ENCODE measurements around the gene ATF6B.

The ATF6B gene

DNA sequence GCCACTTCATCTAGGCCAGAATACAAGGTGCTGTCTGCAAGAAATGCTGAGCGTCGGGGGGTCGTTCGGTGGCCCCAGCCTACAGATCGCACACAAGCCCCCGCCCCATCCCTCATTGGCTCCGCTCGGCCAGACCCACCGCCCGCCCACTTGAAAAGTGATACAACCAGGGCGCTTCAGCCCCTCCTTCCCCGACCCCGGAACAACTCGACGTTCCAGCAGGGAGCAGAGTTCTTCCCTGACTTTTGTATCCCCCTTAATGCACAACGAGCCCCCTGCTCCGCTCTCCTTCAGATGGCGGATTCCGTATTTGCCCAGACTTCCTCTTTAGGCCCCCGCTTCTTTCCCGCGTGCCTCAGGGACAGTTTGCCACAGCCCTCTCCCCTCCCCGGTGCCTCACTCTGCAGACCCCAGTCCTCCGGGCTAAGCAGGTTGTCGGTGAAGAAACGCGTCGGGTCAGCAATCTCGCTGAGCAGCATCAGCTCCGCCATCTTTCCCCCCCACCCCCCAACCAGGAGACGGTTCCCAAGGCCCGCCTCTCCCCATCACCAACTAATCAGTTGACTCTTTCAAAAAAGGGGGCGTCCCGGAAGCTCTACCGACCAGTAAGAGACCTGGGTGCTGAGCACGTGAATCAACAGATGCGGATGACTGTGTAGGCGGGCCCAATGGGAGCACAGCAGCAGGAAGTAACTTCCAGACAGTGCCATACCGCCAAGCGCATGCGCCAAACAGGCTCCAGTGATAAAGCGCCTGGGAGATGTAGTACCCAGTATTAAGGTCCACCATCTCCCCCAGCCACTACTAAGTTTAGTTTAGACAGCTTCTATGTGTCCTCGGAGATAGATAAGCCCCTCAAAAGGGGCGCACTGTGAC is at the start of gene ATF6B:
Gene ATF6B, minus strand, starts transcription at position 530 of the 876 bp plus-strand sequence. Its CDS starts 39 bp downstream, at position 491.
- DNase-seq (ENCODE audit: low spot score), result peak; percentile 100

DNA sequence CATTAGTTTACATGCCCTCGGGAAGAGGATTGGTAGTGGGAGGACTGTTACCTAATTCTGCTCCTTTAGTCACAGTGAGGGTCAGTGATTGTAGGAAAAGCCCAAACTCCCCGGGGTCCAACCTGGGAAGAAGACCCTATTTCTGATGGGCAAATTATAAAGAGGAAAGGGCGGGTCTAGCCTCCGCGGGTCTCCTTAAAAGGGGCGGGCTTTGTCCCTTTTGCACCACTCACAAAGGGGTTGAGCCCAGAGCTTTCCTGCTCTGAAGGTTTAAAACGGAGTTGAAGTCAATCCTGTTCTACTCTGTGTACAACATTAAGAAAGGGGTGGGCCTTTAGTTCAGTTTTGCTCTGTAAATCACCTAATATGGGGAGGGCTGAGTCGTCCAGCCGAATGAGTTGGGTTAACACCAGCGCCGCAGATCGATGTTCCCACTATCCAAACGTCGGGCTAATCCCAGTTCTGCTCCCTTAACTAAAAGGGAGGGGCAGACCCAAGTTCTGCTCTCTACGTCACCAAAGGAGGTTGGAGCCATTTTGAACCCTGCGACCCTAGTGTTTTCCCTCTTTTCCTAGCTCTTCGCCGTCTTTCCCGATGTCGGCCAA is 49.2 kb upstream of the ATF6B start:
- DNase-seq (ENCODE audit: low spot score), result no peak

DNA sequence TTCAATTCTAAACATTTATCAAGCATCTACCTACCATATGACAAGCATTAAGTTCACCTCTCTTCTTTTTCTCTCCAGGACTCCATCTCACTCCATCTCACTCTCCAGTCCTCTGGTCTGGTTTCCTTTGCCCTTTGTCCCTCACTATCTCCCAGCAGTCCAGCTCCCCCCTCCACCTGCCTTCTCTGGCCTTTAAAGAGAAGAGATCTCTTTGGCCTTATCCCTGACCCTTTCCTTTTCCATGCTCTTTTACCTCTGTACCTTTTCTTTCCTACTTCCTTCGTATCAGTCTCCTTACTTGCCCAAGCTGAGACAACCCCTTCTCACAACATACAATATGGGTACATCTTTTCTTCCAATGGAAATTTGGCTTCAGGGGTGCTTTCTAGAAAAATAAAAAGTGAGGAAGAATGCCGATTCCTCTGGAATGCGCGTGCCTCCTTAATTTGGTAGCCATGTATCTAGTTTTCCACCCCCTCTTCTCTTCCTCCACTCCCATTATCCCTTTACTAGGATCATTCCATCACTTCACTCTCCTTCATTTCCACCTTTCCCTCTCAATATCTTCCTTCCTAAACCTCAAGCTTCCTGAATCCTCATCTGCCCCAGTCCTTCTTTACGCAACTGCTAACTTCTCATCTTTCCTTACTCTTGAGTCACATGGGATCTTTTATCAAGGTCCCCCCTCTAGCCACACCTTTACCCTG is 48.6 kb upstream of the ATF6B start:
- no peak for DNase-seq (ENCODE audit: low spot score)

DNA sequence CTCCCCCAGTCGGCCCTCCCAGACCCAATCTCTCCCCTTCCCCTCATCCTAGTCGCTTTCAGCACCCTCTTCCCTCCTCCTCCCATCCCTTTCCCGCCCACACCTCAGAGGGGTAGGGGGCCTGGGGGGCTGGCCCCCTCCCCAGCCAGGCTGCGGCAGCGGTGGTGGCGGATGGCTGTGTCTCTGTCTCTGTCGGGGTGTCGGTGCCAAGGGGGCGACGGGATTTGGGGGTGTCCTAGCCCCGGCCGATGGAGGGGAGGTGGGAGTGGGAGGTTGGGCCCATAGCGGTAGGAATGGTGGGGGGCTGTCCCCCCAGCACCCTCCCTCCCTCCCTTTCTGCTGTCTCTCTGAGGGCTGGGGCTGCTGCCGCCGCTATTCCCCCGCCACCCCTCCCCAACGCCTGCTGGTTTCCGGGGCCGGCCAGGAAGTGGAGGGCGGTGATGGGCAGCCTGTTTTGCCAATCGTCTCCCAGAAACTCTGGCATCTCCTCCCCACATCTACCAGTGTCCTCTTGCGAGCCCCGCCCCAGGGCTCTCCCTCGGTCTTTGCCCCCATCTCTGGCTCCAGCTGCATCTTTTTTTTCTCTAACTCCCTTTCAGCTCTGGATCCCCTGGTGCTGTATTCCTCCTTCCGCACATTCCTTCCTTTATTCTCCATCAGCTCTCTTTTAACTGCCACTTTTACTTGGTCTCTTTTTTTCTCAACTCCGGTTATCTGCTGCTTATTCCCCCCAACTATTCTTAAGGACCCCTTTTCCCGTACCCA is 47.8 kb upstream of the ATF6B start, which contains the start of gene AGPAT1:
Gene AGPAT1, minus strand, starts transcription at position 374 of the 765 bp plus-strand sequence. CDS start 4,588 bp downstream, outside the sequence.
- peak; percentile 96 for DNase-seq (ENCODE audit: low spot score)

DNA sequence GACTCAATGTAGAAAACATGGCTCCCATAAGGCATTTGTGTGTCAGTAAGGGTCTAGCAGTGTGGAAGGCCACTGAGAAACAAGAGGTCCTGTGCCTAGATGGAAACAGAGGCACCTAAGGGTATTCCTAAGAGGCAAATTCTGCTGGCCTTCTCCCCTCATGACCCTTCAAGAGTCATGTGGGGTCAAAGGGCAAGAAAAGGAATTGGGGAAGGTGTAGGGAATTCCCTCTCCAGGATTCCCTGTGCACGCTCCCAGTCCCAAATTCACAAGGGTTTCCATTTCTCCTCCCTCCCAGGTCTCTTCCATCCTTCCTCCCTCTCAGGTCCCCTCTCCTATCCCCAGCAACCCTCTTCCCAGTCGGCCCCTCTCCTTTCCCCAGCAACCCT is 47.3 kb upstream of the ATF6B start:
- DNase-seq (ENCODE audit: low spot score), result no peak

DNA sequence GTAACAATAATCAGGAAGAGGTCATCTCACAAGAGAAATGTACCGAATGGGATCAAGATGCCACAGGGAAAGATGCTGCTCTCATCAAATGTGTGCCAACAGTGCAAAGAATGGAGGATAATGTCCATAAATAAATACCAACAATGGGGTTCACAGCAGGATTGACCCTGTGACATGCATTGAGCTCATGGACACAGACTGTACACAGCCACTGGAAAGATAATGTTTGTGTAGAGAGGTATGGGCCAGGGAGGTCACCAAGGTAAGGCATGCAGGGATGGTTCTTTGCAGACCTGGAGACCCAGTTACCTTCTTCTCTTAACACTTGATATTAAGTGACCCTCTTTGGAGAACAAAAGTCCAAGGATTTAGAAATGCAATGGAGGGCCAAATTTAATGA is 46.4 kb upstream of the ATF6B start:
- no peak for DNase-seq (ENCODE audit: low spot score)

DNA sequence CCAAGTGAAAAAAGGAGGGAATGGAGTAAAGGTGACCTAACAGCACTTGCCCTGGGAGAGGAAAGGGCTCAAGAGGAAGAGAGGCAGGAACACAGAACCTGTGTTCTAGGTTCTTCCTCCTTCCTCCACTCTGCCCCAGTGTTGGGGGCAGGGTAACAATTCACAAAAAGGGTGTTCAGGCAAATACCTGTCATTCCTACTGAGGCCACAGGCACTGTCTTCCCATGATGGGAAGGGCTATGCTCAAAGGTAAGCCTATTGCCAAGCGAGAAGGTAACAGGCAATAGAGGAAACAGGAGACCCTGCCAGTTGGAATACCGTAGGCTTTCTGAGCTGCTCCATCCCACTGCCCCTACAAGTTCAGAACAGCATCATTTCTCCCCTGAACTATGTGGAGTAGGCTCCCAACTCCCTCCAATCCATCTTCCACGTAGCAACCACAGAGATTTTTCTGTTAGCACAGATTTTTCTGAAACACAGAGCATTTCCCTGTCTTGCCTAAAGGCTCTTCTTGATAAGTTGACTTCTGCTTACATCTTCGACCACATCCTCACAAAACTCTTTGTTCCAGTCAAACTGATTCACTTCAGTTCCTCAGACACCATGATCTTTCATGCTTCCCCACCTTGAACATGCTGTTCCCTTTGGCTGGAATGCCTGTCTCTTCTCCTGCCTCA is 45.1 kb upstream of the ATF6B start:
- no peak for DNase-seq (ENCODE audit: low spot score)

DNA sequence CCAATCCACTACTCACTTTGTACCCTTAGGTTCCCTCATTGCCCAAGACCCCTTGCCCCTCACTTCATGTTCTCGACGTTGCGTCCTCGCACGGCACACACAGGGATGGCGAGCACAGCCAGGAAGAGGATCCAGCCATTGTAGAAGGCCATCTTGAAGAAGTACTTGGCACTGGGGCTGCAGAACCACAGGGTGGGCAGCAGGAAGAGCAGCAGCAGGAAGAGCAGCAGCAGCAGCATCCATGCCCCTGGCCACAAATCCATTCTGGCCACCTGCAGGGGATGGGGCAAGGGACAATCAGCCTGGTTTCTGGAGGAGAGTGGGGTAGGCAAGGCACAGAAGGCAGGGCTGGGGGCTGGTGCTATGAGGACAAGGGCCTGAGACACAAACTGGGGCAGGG is 43.2 kb upstream of the ATF6B start:
- no peak for DNase-seq (ENCODE audit: low spot score)

DNA sequence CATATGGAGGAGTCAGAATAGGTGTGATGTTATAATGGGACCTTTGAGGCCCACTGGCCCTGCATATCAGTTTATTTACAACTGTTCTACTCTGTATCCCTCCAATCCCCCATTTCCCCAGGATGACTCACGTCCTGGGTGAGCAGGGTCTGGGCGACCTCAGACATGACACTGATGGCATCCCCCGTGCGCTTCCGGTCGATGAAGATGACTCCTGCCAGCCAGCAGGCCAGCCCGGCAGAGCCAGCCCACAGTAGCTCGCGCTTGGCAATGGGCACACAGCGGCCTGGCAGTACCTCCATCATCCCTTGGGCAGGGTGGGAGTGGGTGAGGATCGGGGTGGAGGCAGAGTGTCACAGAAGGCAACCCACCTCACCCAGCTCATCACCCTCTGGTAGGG is 42.2 kb upstream of the ATF6B start:
- no peak for DNase-seq (ENCODE audit: low spot score)

DNA sequence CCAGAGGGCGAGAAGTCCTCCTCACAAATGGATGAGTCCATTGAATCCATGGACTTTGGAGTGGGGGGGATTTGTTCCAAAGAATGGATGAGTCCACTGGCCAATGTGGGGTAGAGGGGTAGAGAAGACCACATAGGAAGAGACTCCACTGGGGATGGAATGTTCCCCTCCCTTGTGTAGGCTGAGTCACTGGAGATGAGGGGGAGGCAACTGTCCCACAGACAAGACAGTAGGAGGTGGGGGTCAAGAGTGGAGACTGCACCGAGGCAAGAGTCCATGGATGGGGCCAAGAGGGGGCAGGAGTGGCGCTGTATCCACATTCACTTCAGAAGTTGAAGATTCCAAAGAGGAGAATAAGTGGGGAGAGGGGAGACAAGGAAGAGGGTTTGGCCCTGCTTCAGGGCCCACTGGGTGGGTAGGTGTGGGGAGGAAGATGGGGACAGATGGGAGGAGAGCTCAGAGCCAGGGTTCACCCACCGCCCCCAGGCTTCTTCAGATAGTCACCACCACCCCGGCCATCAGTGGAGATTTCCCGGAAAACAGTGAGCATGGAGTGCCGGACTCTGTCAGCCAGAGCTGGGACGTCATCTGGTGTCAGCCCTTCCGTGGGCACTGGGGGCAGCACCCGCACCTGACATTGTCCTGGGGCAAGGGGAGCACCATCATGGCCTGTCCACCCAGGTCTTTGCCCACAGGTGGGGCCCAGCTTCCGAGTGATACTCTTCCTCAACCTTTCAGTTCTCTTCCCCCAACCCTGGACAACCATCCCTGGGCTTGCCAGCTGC is 41.0 kb upstream of the ATF6B start:
- DNase-seq (ENCODE audit: low spot score), result no peak

DNA sequence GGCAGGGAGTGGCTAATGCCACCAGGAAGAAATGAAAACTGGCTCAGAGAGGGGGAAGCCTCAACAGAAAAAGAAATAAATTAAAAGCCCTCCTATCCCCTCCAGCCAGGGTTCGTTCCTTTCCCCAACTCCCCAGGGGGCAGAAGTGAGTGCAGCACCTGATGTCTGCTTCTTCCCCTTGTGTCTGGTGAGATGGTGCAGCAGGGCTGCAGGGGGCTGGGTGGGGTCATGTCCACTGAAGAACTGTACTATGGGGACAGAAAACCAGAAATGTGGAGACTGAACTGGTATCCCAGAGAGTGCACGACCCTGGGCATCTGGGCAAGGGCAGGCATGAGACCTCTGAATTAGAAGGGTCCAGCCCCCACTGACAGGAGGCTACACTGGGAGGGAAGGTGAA is 40.3 kb upstream of the ATF6B start:
- DNase-seq (ENCODE audit: low spot score), result no peak

DNA sequence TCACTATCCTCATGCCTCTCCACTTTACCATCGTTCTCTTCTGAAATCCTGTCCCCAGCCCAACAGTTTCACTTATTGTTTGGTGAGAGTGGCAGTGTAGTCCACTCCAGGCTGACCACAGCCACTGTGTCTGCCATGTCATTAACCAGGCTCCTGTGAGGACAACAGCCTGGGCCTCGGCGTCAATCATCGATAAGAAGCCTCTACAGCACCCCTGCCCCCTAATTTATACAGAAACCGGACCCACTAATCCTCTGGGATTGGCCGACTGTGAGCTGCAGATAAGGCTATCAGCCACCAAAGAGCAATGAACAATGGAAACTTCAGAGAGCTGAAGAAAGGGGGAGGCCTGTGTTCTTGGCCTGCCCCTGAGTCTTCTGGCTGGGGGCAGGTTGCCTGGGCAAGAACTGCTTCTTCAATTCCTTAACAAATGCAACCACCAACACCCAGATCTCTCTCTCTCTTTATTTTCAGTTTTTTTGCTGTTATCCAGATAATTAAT is 39.8 kb upstream of the ATF6B start:
- DNase-seq (ENCODE audit: low spot score), result no peak

DNA sequence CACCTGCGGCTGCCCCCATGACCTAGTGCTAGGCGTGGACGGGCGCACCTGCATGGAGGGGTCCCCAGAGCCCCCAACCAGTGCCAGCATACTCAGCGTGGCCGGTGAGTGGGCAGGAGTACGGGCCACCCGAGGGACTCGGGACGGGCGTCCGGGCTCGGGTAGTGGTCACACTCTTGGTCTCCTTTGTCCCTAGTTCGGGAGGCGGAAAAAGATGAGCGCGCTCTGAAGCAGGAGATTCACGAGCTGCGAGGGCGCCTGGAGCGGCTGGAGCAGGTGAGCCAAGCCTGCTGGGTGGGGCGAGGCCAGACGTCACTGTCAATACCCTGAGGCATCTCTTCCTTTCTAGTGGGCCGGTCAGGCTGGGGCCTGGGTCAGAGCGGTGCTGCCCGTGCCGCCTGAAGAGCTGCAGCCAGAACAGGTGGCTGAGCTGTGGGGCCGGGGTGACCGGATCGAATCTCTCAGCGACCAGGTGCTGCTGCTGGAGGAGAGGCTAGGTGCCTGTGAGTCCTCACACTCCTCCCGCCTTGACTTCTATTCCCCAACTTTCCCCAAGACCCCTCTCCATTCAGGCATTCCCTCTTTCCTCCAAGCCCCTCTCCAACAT is 39.2 kb upstream of the ATF6B start:
- no peak for DNase-seq (ENCODE audit: low spot score)

DNA sequence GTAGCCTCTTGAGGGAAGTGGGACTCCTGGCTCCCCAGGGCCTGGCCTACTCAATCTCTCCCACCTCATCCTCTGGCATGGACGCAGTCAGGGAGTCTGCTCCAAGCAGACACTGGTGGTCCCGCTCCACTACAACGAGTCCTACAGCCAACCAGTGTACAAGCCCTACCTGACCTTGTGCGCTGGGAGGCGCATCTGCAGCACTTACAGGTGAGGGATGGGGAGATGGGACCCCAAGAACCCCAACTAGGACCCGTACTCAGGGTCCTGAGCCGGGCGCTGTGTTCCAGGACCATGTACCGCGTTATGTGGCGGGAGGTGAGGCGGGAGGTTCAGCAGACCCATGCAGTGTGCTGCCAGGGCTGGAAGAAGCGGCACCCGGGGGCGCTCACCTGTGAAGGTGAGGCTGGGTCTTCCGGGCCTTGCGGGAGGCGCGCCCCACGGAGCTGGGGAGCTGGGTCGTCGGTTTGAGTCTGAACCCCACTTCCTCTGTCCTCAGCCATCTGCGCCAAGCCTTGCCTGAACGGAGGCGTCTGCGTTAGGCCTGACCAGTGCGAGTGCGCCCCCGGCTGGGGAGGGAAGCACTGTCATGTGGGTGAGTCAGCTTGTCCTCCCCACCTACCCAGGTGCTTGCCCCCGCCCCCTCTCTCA is 38.5 kb upstream of the ATF6B start:
- DNase-seq (ENCODE audit: low spot score), result no peak

DNA sequence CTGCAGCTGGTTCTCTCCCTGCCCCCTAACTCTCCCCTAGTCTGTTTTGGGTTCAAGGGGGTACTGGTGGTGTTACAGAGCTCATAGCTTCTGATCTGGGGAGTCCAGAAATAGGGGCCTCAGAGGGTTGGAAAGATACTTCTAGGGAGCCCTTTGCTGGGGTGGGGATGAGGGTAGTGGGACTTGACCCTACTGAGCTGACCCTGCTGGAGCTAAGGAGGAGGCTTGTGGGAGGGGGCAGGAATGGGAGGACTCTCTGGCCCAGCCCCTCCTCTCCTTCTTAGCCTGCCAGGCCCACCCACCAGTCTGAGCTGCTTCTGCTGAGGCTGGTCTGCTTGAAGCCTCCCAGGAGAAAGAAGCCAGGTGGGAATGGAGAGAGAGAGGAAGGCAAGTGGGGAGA is 36.2 kb upstream of the ATF6B start, which contains the start of gene EGFL8:
Gene EGFL8, plus strand, starts transcription at position 301 of the 400 bp plus-strand sequence. CDS start 1,571 bp downstream, outside the sequence.
- no peak for DNase-seq (ENCODE audit: low spot score)

DNA sequence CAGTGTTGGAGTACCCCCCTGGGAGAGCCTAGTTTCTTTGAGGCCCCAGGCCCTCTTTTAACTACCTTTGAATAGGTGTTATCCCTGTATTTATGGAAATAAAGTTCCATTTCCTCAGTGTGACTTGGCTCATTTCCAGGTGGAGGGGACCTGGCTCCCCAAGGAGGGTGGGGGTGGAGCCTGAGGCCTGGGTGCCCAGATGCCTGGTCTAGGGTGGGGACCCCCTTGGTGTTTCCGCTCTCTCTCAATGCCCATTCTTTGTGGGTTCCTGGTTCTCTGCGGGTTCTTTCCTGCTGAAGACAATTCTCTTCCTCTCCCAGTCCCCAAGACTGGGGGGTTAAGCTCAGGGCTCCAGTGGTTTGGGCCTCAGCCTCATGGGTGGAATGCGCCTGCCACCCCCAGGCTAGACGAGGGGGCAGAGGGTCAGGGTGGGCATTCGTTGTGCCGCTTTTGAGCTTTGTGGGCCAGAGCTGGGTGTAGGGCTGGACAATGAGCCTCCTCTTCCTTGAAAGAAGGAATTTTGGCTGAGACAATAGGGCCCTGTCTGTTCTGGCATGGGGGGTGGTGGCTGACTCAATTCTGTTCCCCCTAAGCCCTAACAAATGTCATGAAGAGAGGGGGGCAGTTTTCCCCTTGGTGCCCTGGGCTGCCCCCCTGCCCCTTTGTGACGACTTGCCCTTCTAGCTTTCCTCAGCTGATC is 35.7 kb upstream of the ATF6B start:
- DNase-seq (ENCODE audit: low spot score), result peak; percentile 97

DNA sequence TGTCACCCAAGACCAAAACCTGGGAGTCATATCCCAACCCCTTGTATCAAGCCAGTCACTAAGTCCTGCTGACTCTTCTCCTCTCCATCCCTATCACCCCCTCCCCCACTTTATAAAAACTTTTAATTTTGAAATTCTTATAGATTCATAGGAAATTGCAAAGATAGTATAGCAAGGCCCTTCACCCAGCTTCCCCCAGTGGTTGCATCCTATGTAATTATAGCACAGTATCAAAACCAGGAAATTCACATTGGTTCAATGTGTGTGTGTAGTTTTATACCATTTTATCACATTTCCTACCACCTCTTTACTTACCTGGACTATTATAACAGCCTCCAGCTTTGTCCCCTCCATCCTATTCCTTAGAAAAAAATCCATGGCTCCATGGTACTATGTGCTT is 30.0 kb upstream of the ATF6B start:
- DNase-seq (ENCODE audit: low spot score), result no peak

DNA sequence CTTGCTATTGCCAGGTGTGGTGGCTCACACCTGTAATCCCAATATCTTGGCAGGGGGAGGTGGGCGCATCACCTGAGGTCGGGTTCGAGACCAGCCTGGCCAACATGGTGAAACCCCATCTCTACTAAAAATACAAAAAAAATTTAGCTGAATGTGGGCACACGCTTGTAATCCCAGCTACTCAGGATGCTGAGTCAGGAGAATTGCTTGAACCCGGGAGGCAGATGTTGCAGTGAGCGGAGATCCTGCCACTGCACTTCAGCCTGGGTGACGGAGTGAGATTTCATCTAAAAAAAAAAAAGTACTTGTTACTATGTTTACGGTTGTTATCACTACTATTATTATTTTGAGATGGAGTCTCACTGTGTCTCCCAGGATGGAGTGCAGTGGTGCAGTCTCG is 28.8 kb upstream of the ATF6B start:
- DNase-seq (ENCODE audit: low spot score), result no peak

Data from COLO829 (cell line).